T-cell (primary cell): ENCODE results near the gene RRBP1. TPM values are rescaled to one million over a fixed set of nuclear protein-coding genes. Genes with fewer than 3 reads are reported as not detected.

Source experiments
- ATAC-seq, 4 experiments: fragments of 200-7000 bp in 3 of 4; fragments of 150-1000 bp in 1 of 4; cut with Tn5 transposase; replicated peaks in 1 of 4; 1 replicate in 3 of 4; 2 replicates in 1 of 4; pipeline ENCODE4 v1.10.0; 2021; ENCODE audit warnings: moderate library complexity in 3 of 4, mild to moderate bottlenecking in 2 of 4, moderate number of reproducible peaks in 1 of 4
- CTCF ChIA-PET, 2 donors: fragments of 300-600 bp; sonication (Branson Sonifier 250); formaldehyde crosslinking; loops; one replicate each; lab custom pipeline; 2022; ENCODE audit warnings: antibody characterized with exemption in 2 of 2; lab: Charles Lee
- POLR2A ChIA-PET, 2 donors: fragments of 300-600 bp; sonication (Branson Sonifier 250); formaldehyde crosslinking; loops; one replicate each; lab custom pipeline; 2022; ENCODE audit warnings: antibody characterized with exemption in 2 of 2; lab: Charles Lee
- DNase-seq, 35 experiments: peaks; one replicate each; pipeline versions ENCODE4 v3.0.0 to v3.0.0-alpha.2; 2013 to 2023
- H3K27ac ChIP-seq: one replicate; pipeline ENCODE4 v1.5.1; 2013; ENCODE audit warnings: low read length
- H3K27me3 ChIP-seq, 2 experiments: replicated peaks in 1 of 2; 1 replicate in 1 of 2; 2 replicates in 1 of 2; pipeline versions ENCODE4 v1.6.1 to v1.7.0; 2013; ENCODE audit warnings: low read length in 1 of 2, mixed read lengths in 1 of 2; ENCODE audit not compliant: control insufficient read depth in 2 of 2, insufficient read depth in 2 of 2; ENCODE audit errors: extremely low read depth in 1 of 2
- H3K36me3 ChIP-seq, 2 donors: 1 replicate in 1 of 2; 2 replicates in 1 of 2; pipeline versions ENCODE4 v1.6.1 to v1.7.0; 2013; ENCODE audit warnings: low read length in 1 of 2; ENCODE audit not compliant: control insufficient read depth in 2 of 2, insufficient read depth in 1 of 2; ENCODE audit errors: extremely low read depth in 1 of 2
- H3K4me1 ChIP-seq, 2 experiments: 1 replicate in 1 of 2; 2 replicates in 1 of 2; pipeline versions ENCODE4 v1.6.1 to v1.7.0; 2013; ENCODE audit warnings: low read length in 2 of 2, mixed read lengths in 1 of 2; ENCODE audit not compliant: insufficient read depth in 2 of 2, control insufficient read depth in 1 of 2; ENCODE audit errors: extremely low read depth in 1 of 2
- H3K4me3 ChIP-seq, 2 donors: 1 replicate in 1 of 2; 2 replicates in 1 of 2; pipeline versions ENCODE4 v1.5.1 to v1.7.0; 2013; ENCODE audit warnings: mild to moderate bottlenecking in 2 of 2, low read length in 1 of 2, moderate library complexity in 1 of 2; ENCODE audit not compliant: control insufficient read depth in 1 of 2; ENCODE audit errors: extremely low read depth in 1 of 2
- H3K9me3 ChIP-seq: 2 replicates; pipeline ENCODE4 v1.7.0; 2013
- H3K27ac Mint-ChIP-seq, 2 donors: one replicate each; pipeline ENCODE4 v1.8.0; 2020 to 2021; ENCODE audit warnings: mild to moderate bottlenecking in 2 of 2, mixed read lengths in 2 of 2
- H3K27me3 Mint-ChIP-seq, 2 donors: one replicate each; pipeline ENCODE4 v1.8.0; 2021 to 2022; ENCODE audit warnings: mixed read lengths in 2 of 2
- H3K36me3 Mint-ChIP-seq: one replicate; pipeline ENCODE4 v1.8.0; 2021; ENCODE audit warnings: mixed read lengths
- H3K4me1 Mint-ChIP-seq, 3 donors: one replicate each; pipeline ENCODE4 v1.8.0; 2020 to 2022; ENCODE audit warnings: mixed read lengths in 3 of 3, mild to moderate bottlenecking in 1 of 3
- H3K4me3 Mint-ChIP-seq, 3 donors: one replicate each; pipeline ENCODE4 v1.8.0; 2020 to 2022; ENCODE audit warnings: mild to moderate bottlenecking in 3 of 3, mixed read lengths in 3 of 3, moderate library complexity in 3 of 3
- H3K9me3 Mint-ChIP-seq, 3 donors: one replicate each; pipeline ENCODE4 v1.8.0; 2020 to 2022; ENCODE audit warnings: mixed read lengths in 3 of 3
- WGBS: methylation state at CpG from one replicate; pipeline ENCODE4 v1.1.5; 2013; ENCODE audit warnings: missing lambda C conversion rate; ENCODE audit not compliant: insufficient coverage; 5-methylcytosine and 5-hydroxymethylcytosine counted together
- total RNA-seq, 35 experiments: library from RNA in 6 of 35; stranded (reverse) in 6 of 35; fragments of 120-200 nt in 1 of 35; gene quantifications; one replicate each; pipeline versions ENCODE4 v1.2.1 to v1.2.4 and lab custom pipeline; 2013 to 2026

RRBP1 gene
- total RNA-seq, 5 donors from 2014 or later (not counting 1 experiment from before 2014, with no cell fraction given): 26.3 to 32.4 (median 30.1) TPM

- H3K36me3 Mint-ChIP-seq: peaks cover 17% of the 10 kb centered on the region
- POLR2A ChIA-PET: no interaction called here
- ATAC-seq (no peak), DNase-seq (no peak)
- peaks cover 45 to 55% (median 45%) of the 10 kb centered on the region in 3 donors for H3K4me1 Mint-ChIP-seq
- CTCF ChIA-PET: interaction anchor here in 1 of 2 donors (1.3 kb wide), 1 partner anchor 19 kb away, joined by 4 read pairs; the partner anchor contains the start of gene DSTN
- no peaks in the 10 kb centered on the region for H3K9me3 Mint-ChIP-seq
- H3K27ac Mint-ChIP-seq: no peak overlapping the region
- no peak overlapping the region for H3K4me3 ChIP-seq
- H3K27ac ChIP-seq: no peak overlapping the region
- no peaks in the 10 kb centered on the region for H3K27me3 ChIP-seq
- WGBS: 100% methylated on average over 7 of the region's 8 CpGs
- no peaks in the 10 kb centered on the region for H3K27me3 Mint-ChIP-seq
- no peaks in the 10 kb centered on the region for H3K4me1 ChIP-seq
- no peak overlapping the region for H3K4me3 Mint-ChIP-seq
- no peaks in the 10 kb centered on the region for H3K9me3 ChIP-seq
- H3K36me3 ChIP-seq: peaks cover 0 to 7% of the 10 kb centered on the region in 2 donors
Observed at GRCh38 chr20:17589161-17589834, 92.7 kb downstream of the RRBP1 start.

DNA sequence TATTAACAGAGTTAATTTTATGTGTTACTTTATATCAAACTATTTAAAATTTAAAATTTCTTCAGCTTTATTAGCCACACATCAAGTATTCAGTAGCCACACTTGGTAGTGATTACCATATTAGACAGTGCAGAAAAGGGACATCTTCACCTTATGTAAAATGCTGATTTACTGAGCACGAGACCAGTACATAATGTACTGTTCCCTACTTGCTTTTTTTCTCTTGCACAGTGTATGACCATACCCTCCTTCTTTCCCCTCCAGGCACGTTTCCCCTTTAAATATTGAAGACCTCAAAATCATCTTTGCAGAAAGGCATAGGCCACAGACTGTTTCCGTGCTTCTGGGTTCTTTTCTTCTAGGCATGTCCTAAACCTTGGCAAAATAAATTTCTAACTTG, 94.2 kb downstream of the RRBP1 start:
- WGBS: 100% methylated on average over 2 of the region's 3 CpGs
- Histone ChIP-seq H3K4me1 (no peaks in the 10 kb centered on the region), H3K4me3 (no peak overlapping the region), H3K27me3 (no peaks in the 10 kb centered on the region), H3K27ac (no peak overlapping the region), H3K36me3 (peaks cover 0 to 7% of the 10 kb centered on the region in 2 donors), H3K9me3 (no peaks in the 10 kb centered on the region)
- peaks cover 37 to 49% (median 38%) of the 10 kb centered on the region in 3 donors for H3K4me1 Mint-ChIP-seq
- peaks cover 14% of the 10 kb centered on the region for H3K36me3 Mint-ChIP-seq
- H3K27me3 Mint-ChIP-seq: no peaks in the 10 kb centered on the region
- H3K27ac Mint-ChIP-seq: no peak overlapping the region
- ChIA-PET POLR2A (no interaction called here), CTCF (no interaction called here)
- no peak overlapping the region for H3K4me3 Mint-ChIP-seq
- H3K9me3 Mint-ChIP-seq: no peaks in the 10 kb centered on the region
- no peak for ATAC-seq
- DNase-seq: no peak

GRCh38 chr20:17587148-17587547, 94.9 kb downstream of the RRBP1 start:
- H3K9me3 Mint-ChIP-seq: no peaks in the 10 kb centered on the region
- Histone ChIP-seq H3K4me3 (no peak overlapping the region), H3K4me1 (peaks cover 0 to 3% of the 10 kb centered on the region in 2 experiments), H3K27ac (no peak overlapping the region), H3K36me3 (peaks cover 0 to 4% of the 10 kb centered on the region in 2 donors), H3K9me3 (no peaks in the 10 kb centered on the region), H3K27me3 (no peaks in the 10 kb centered on the region)
- H3K27me3 Mint-ChIP-seq: no peaks in the 10 kb centered on the region
- CTCF ChIA-PET: no interaction called here
- DNase-seq: no peak
- H3K4me1 Mint-ChIP-seq: peaks cover 39 to 51% (median 42%) of the 10 kb centered on the region in 3 donors
- POLR2A ChIA-PET: no interaction called here
- no peak overlapping the region for H3K27ac Mint-ChIP-seq
- WGBS: no CpG with 5 or more reads among the region's 1 CpG
- ATAC-seq: no peak
- H3K4me3 Mint-ChIP-seq: no peak overlapping the region
- peaks cover 14% of the 10 kb centered on the region for H3K36me3 Mint-ChIP-seq

GRCh38 chr20:17586250-17586649, 95.8 kb downstream of the RRBP1 start:
- no peaks in the 10 kb centered on the region for H3K36me3 ChIP-seq
- H3K4me1 ChIP-seq: peaks cover under 1 to 3% of the 10 kb centered on the region in 2 experiments
- H3K4me3 ChIP-seq: no peak overlapping the region
- H3K27ac Mint-ChIP-seq: no peak overlapping the region
- H3K27ac ChIP-seq: no peak overlapping the region
- no peaks in the 10 kb centered on the region for H3K9me3 Mint-ChIP-seq
- WGBS: 100% methylated on average over 1 of the region's 2 CpGs
- no peaks in the 10 kb centered on the region for H3K27me3 Mint-ChIP-seq
- ATAC-seq (no peak), DNase-seq (no peak)
- CTCF ChIA-PET: interaction anchor here in 1 of 2 donors (0.6 kb wide), 1 partner anchor 23 kb away, joined by 4 read pairs; no protein-coding TSS in a partner anchor
- no peaks in the 10 kb centered on the region for H3K9me3 ChIP-seq
- no peak overlapping the region for H3K4me3 Mint-ChIP-seq
- H3K4me1 Mint-ChIP-seq: peaks cover 38 to 49% (median 44%) of the 10 kb centered on the region in 3 donors
- POLR2A ChIA-PET: no interaction called here
- no peaks in the 10 kb centered on the region for H3K27me3 ChIP-seq
- H3K36me3 Mint-ChIP-seq: peaks cover 11% of the 10 kb centered on the region

DNA sequence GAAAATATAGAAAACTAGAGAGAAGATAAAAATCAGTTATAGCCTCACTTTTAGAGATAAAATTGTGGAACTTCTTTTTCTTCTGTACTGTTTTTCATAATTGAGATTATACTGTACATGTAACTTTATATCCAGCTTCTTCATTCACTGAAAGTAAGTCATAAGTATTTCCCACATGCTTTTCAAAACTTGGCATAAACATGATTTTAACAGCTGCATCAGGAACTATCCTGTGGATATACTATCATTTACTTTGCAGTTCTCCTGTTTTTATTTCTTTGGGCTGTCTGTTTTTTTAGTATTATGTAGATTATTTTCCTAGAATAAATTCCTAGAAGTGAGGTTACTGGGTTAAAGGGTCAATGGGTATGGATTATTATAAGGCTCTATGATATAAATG, 97.4 kb downstream of the RRBP1 start:
- Histone ChIP-seq H3K9me3 (no peaks in the 10 kb centered on the region), H3K27me3 (no peaks in the 10 kb centered on the region), H3K36me3 (no peaks in the 10 kb centered on the region), H3K4me1 (peaks cover 3 to 4% of the 10 kb centered on the region in 2 experiments), H3K4me3 (no peak overlapping the region), H3K27ac (no peak overlapping the region)
- Mint-ChIP-seq H3K4me1 (peaks cover 44 to 56% (median 53%) of the 10 kb centered on the region in 3 donors), H3K36me3 (peaks cover 14% of the 10 kb centered on the region), H3K4me3 (no peak overlapping the region), H3K27ac (no peak overlapping the region), H3K27me3 (no peaks in the 10 kb centered on the region), H3K9me3 (no peaks in the 10 kb centered on the region)
- CTCF ChIA-PET: no interaction called here
- no peak for DNase-seq
- no peak for ATAC-seq
- POLR2A ChIA-PET: no interaction called here

DNA sequence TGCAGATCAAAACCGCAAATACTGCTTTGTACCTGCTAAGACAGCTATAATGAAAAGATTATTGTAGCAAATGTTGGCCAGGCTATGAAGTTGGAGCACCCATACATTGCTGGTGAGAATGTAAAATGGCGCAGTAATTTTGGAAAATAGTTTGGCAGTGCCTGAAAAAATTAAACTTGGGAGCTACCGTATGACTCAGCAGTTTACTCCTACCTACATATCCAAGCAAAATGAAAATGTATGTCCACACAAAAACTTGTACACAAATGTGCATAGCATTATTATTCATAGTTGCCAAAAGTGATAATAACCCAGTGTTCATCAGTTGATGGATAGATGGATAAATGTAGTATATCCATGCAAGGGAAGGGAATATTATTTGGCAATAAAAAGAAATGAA, 98.9 kb downstream of the RRBP1 start:
- no CpG with 5 or more reads among the region's 3 CpGs for WGBS
- no peaks in the 10 kb centered on the region for H3K9me3 Mint-ChIP-seq
- no peak overlapping the region for H3K27ac Mint-ChIP-seq
- Histone ChIP-seq H3K27me3 (no peaks in the 10 kb centered on the region), H3K27ac (no peak overlapping the region), H3K36me3 (no peaks in the 10 kb centered on the region), H3K4me1 (peaks cover 3 to 4% of the 10 kb centered on the region in 2 experiments), H3K9me3 (no peaks in the 10 kb centered on the region), H3K4me3 (no peak overlapping the region)
- ATAC-seq: no peak
- H3K36me3 Mint-ChIP-seq: peaks cover 16% of the 10 kb centered on the region
- ChIA-PET POLR2A (interaction anchor here (0.5 to 0.8 kb wide), 2 partner anchors 12 to 874 kb away, joined by 3 read pairs; no protein-coding TSS in a partner anchor), CTCF (interaction anchor here in 1 of 2 donors (0.6 to 0.8 kb wide), 2 partner anchors 12 to 35 kb away, joined by 4 to 5 read pairs; no protein-coding TSS in a partner anchor)
- DNase-seq: no peak
- no peak overlapping the region for H3K4me3 Mint-ChIP-seq
- H3K4me1 Mint-ChIP-seq: peaks cover 44 to 57% (median 47%) of the 10 kb centered on the region in 3 donors
- H3K27me3 Mint-ChIP-seq: no peaks in the 10 kb centered on the region
